Fibroblast of lung (primary cell): ENCODE measurements around the gene ZNF492. TPM values are rescaled to one million over a fixed set of nuclear protein-coding genes. Genes with fewer than 3 reads are reported as not detected.

ENCODE experiments used
- DNase-seq, 2 donors: peaks; one replicate each; pipeline versions ENCODE4 v3.0.0 to v3.0.0-alpha.2; 2010; ENCODE audit warnings: low read depth in 2 of 2
- H2AFZ ChIP-seq: 2 replicates; pipeline ENCODE4 v1.5.1; 2012; ENCODE audit warnings: low read length, control low read depth, inconsistent platforms
- H3K27ac ChIP-seq: 2 replicates; pipeline ENCODE4 v1.5.1; 2011; ENCODE audit warnings: low read length, control low read depth; ENCODE audit not compliant: insufficient read depth
- H3K27me3 ChIP-seq: 2 replicates; pipeline ENCODE4 v1.5.1; 2011; ENCODE audit warnings: mild to moderate bottlenecking, low read length; ENCODE audit not compliant: control insufficient read depth, insufficient read depth
- H3K36me3 ChIP-seq: 2 replicates; pipeline ENCODE4 v1.5.1; 2011; ENCODE audit warnings: low read length; ENCODE audit not compliant: control insufficient read depth, insufficient read depth
- H3K4me1 ChIP-seq: 2 replicates; pipeline ENCODE4 v1.5.1; 2011; ENCODE audit warnings: low read length; ENCODE audit not compliant: control insufficient read depth, insufficient read depth; ENCODE audit errors: extremely low read depth
- H3K4me2 ChIP-seq: 2 replicates; pipeline ENCODE4 v1.5.1; 2011; ENCODE audit warnings: low read length, control low read depth; ENCODE audit not compliant: insufficient read depth; ENCODE audit errors: extremely low read depth
- H3K4me3 ChIP-seq, 4 experiments: fragments of 200-600 bp in 1 of 4; sonication (generic) in 1 of 4; replicated peaks in 1 of 4; 2 replicates each; pipeline ENCODE4 v1.5.1; 2011 to 2016; ENCODE audit warnings: low read length in 4 of 4, low read depth in 3 of 4, mild to moderate bottlenecking in 3 of 4, control low read depth in 2 of 4, inconsistent platforms in 1 of 4, mixed read lengths in 1 of 4; ENCODE audit not compliant: insufficient read depth in 1 of 4; ENCODE audit errors: control extremely low read depth in 1 of 4
- H3K79me2 ChIP-seq: 2 replicates; pipeline ENCODE4 v1.5.1; 2012; ENCODE audit warnings: mild to moderate bottlenecking, low read length, inconsistent platforms; ENCODE audit not compliant: control insufficient read depth, insufficient read depth
- H3K9ac ChIP-seq: 2 replicates; pipeline ENCODE4 v1.5.1; 2011; ENCODE audit warnings: mild to moderate bottlenecking, low read length, control low read depth; ENCODE audit not compliant: insufficient read depth
- H3K9me3 ChIP-seq: 2 replicates; pipeline ENCODE4 v1.5.1; 2012; ENCODE audit warnings: low read depth, low read length; ENCODE audit not compliant: control insufficient read depth, insufficient read depth
- H4K20me1 ChIP-seq: 2 replicates; pipeline ENCODE4 v1.5.1; 2011; ENCODE audit warnings: low read length; ENCODE audit not compliant: control insufficient read depth, insufficient read depth; ENCODE audit errors: extremely low read depth
- CTCF ChIP-seq, 2 donors: IDR thresholded peaks in 1 of 2; conservative IDR thresholded peaks in 1 of 2; 1 replicate in 1 of 2; 2 replicates in 1 of 2; pipeline ENCODE4 v1.5.1; 2011 to 2012; ENCODE audit warnings: low read length in 2 of 2, control low read depth in 1 of 2, inconsistent platforms in 1 of 2, low read depth in 1 of 2, mild to moderate bottlenecking in 1 of 2
- EZH2 ChIP-seq: IDR thresholded peaks from 2 replicates; pipeline ENCODE4 v1.5.1; 2012; ENCODE audit warnings: low read length, control low read depth, mild to moderate bottlenecking; ENCODE audit errors: missing control alignments
- polyA plus RNA-seq, 2 donors: library from polyadenylated mRNA; depleted of rRNA in 1 of 2; stranded (reverse) in 1 of 2; unstranded in 1 of 2; fragments of >200 nt; gene quantifications; 2 replicates each; pipeline ENCODE4 v1.2.1, GENCODE V29; 2011 to 2012; ENCODE audit warnings: missing spikeins in 1 of 2
- total RNA-seq: library from RNA; depleted of rRNA; stranded (reverse); fragments of >200 nt; gene quantifications from 2 replicates; pipeline ENCODE4 v1.2.1, GENCODE V29; 2014

The ZNF492 gene
- total and polyA plus RNA-seq, 2 donors (not counting 1 experiment from before 2014, with no cell fraction given), result 0.28 to 0.50 TPM

GRCh38 chr19:22600690-22601648 lies 33.2 kb upstream of the ZNF492 start:
- no peaks in the 10 kb centered on the region for H3K36me3 ChIP-seq
- no peaks in the 10 kb centered on the region for H3K79me2 ChIP-seq
- H3K4me3 ChIP-seq, result no peak overlapping the region
- no peak overlapping the region for H3K27ac ChIP-seq
- H3K9ac ChIP-seq, result no peak overlapping the region
- no peaks in the 10 kb centered on the region for H4K20me1 ChIP-seq
- H2AFZ ChIP-seq, result no peak overlapping the region
- no peak for DNase-seq
- TF ChIP-seq CTCF (conservative IDR thresholded peaks at IDR 0.05 in 1 of 2, IDR thresholded peaks at IDR 0.05 in 1 of 2; ENCODE audit: low read depth in 1 of 2, low read length in 2 of 2) (no peak), EZH2 (no peak)
- H3K27me3 ChIP-seq, result no peaks in the 10 kb centered on the region
- H3K9me3 ChIP-seq, result no peaks in the 10 kb centered on the region
- no peak overlapping the region for H3K4me2 ChIP-seq
- H3K4me1 ChIP-seq, result no peaks in the 10 kb centered on the region

GRCh38 chr19:22601906-22602630 lies 32.1 kb upstream of the ZNF492 start:
- DNase-seq, result no peak
- Histone ChIP-seq H2AFZ (no peak overlapping the region), H3K36me3 (no peaks in the 10 kb centered on the region), H3K9me3 (no peaks in the 10 kb centered on the region), H3K79me2 (no peaks in the 10 kb centered on the region), H3K4me2 (no peak overlapping the region), H3K27me3 (no peaks in the 10 kb centered on the region), H3K4me1 (no peaks in the 10 kb centered on the region), H3K4me3 (no peak overlapping the region), H4K20me1 (no peaks in the 10 kb centered on the region), H3K27ac (no peak overlapping the region), H3K9ac (no peak overlapping the region)
- TF ChIP-seq EZH2 (no peak), CTCF (conservative IDR thresholded peaks at IDR 0.05 in 1 of 2, IDR thresholded peaks at IDR 0.05 in 1 of 2; ENCODE audit: low read depth in 1 of 2, low read length in 2 of 2) (no peak)

- Histone ChIP-seq H3K9ac (no peak overlapping the region), H3K27ac (no peak overlapping the region), H3K36me3 (no peaks in the 10 kb centered on the region), H3K79me2 (no peaks in the 10 kb centered on the region), H3K4me2 (no peak overlapping the region), H3K4me1 (no peaks in the 10 kb centered on the region), H3K27me3 (no peaks in the 10 kb centered on the region), H4K20me1 (no peaks in the 10 kb centered on the region), H2AFZ (no peak overlapping the region), H3K9me3 (no peaks in the 10 kb centered on the region), H3K4me3 (no peak overlapping the region)
- TF ChIP-seq EZH2 (no peak), CTCF (conservative IDR thresholded peaks at IDR 0.05 in 1 of 2, IDR thresholded peaks at IDR 0.05 in 1 of 2; ENCODE audit: low read depth in 1 of 2, low read length in 2 of 2) (no peak)
- DNase-seq, result no peak
Measured at GRCh38 chr19:22602631-22603272, 31.4 kb upstream of the ZNF492 start.
